Inflammatory macrophage (primary cell): ENCODE measurements around the gene EHBP1.
A peak's percentile ranks its signal among the peaks of the same experiment; 100 is the strongest.
"Not testable (repeated sequence)": the region's sequence is repeated elsewhere in the genome, so short reads cannot be mapped to it uniquely, and the experiment has no call there.

Experiments
- DNase-seq, 2 donors: peaks; one replicate each; pipeline ENCODE4 v3.0.0-alpha.2; 2020 to 2022

The EHBP1 gene

DNA sequence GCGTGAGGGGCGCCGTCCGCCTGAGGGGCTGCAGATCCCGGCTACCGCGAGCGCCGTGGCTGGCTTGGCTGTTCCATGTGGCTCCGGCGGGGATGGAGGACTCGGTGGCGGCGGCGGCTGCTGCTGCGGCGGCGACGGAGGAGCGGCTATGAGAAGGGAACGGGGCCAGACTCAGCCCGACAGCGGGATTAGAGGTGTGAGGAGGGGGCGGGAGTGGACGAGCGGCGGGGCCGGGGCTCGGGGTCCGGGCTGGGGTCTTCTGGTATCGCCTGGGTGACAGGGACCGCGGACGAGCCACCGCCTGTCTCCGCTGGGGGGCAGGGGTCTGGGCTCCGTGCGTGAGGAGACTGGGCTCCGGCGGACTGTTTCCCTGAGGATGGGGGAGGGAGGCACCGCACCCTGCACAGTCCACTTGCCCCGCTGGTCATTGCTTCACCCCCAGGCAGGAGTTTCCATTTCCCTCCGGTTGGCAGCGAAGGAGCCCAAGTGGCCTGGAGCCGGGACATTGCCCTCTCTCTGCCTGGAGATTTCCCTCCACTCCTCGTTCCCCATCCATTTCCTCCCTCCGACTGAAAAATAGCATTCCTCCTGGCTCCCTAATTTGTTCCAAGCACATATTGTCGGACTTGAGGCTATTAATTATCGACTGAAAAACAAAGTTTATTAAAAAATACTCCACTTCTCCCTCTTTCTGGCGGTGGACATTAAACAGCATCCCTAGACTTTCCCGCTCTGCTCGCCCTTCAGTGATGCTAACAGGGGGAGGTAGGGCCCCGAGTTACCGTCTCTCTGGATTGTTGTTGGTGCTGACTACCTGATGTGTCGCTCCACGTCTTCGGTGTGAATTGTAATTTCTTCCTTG is 577 bp downstream of the EHBP1 start:
- DNase-seq = peak; percentile 4 to 24

DNA sequence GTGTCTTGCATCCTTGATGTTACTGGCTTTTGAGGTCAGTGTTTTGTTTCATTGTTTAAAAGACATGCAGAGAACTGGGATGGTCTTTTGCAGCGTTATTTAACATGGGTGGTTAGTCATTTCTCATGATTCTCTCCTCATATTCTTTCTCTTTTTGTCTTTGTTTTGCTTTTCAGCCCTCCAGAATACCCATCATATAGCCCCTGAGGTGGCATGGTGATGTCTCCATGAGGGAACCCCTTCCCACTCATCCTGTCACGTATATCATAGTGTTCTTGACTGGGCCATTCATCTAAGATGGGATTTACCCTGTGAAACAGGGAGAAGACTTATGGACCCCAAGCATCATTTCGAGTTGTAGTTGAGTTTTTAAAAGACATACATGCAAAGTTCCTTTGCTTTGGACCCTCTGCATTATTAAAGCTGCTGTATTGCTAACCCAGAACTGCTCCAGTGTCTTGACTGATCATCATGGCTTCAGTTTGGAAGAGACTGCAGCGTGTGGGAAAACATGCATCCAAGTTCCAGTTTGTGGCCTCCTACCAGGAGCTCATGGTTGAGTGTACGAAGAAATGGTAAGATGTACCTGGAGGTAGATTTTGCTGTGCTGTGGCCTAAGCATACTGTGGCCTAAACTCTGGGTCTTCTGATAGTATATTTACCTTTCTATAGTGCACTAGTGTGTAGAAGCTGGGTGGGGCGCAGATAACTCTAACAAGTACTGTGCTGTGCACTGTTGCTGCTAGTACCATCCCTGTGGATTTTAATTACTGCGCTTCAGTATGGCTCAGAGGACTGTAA is 1.4 kb downstream of the EHBP1 start:
- DNase-seq = no peak

DNA sequence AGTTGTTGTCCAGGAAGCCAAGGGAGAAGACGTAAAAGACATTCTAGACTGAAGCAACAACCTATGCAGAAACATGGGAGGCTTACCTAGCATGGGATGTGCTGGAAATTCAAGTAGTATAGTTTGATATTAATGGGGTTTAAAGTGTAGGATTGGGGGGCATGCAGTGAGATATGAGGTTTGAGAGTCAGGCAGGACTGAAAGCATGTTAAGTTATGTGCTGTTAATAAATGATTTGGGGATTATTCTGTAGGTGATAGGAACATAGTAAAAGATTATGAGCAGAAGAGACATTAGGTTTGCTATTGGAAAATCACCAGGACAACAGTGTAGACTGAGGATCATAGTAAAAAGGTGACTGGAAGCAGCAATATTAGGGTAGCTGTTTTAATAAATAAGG is 3.2 kb downstream of the EHBP1 start:
- DNase-seq = no peak

DNA sequence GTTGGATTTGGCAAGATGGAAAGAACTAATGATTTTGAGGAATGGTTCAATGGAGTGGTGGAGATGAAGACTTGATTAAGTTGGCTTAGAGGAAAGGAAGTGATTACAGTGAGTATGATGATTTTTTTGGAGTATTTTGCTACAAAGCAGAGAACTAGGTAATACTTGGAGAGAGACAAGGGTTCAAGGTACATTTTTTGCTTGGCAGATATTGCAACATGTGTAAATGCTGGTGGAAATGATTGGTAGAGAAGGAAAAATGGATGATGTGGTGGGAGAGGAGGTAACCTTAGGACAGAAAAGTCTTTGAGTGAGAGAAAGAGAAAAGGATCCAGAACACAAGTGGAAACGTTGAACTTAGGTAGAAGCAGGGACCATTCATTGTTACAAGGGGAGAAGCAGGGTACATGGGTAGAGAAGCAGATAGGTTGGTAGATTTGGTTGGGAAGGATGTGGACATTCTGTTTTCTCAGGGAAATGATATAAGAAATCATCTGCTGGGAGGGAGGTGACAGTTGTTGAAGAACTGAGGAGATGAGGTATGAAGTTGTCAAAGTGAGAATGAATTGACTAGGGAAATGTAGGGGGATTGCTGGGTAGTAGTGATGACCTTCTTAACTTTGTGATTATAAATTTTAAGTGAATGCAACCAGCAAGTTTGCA is 6.5 kb downstream of the EHBP1 start:
- DNase-seq = no peak

DNA sequence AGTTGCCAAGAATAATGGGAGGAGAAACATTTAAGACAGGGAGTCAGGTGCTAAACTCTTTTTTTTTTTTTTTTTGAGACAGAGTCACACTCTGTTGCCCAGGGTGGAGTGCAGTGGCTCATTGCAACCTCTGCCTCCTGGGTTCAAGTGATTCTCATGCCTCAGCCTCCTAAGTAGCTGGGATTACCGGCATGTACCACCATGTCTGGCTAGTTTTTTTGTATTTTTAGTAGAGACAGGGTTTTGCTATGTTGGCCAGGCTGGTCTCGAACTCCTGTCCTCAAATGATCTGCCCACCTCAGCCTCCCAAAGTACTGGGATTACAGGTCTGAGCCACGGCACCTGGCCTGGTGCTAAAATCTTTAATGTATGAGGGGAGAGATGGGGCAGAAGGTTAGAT is 7.7 kb downstream of the EHBP1 start:
- not testable (repeated sequence) for DNase-seq

DNA sequence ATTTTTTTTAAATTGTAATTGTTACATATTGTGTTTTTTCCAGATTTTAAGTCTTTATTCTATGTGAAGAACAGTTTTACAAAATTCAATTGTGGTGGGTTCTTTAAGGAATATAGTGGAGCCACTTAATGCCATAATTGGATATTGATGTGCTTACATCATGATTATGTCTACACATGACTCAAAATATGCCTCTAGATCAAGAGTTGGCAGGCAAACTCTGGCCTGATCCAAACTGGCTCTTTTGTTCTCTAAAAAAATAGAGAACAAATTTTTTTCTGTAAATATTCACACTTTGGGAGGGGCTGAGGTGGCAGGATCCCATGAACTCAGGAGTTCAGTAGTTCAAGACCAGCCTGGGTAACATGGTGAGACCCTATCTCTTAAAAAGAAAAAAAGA is 8.3 kb downstream of the EHBP1 start:
- no peak for DNase-seq

DNA sequence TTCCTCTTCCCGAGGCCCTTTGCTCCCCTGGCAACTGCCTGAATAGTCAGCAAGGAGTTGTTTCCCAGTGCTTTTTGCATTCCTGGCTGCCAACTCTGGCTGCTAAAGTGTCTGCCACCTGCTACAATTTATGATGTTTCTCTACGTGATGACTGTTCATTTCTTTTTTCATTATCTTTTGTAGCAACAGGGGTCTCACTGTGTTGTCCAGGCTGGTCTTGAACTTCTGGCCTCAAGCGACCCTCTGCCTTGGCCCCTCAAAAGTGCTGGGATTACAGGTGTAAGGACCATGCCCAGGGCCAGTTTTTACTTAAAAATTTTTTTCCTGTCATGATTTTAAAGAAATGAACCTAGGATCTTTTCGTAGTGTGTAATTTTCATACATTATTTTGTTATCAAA is 11.3 kb downstream of the EHBP1 start:
- DNase-seq = no peak

DNA sequence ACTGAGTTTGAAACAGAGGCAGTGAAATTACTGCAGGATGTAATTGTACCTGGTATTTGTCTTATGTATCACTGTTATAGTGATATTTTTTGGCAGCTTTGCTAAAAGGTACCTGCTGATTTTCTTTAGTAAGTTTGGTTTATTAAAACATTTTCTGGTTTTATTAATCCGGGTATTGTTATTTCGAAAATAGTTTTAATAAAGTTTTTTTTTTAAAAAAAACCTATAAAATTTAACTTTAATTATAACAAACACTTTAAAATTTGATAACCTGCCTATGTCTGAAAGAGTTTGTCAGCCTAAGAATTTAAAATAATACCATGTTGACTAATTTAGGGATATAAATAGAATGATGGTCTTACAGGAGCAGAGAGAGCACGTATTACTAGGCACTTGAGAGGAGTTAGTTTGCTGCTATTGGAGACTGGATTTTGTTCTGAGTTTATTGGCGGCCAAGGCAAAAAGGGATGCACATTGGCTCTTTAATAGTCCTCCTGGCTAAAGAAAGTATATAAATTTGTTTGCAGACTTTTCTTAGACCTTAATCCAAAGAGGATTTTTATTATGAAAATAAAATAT is 12.1 kb downstream of the EHBP1 start:
- DNase-seq = no peak

DNA sequence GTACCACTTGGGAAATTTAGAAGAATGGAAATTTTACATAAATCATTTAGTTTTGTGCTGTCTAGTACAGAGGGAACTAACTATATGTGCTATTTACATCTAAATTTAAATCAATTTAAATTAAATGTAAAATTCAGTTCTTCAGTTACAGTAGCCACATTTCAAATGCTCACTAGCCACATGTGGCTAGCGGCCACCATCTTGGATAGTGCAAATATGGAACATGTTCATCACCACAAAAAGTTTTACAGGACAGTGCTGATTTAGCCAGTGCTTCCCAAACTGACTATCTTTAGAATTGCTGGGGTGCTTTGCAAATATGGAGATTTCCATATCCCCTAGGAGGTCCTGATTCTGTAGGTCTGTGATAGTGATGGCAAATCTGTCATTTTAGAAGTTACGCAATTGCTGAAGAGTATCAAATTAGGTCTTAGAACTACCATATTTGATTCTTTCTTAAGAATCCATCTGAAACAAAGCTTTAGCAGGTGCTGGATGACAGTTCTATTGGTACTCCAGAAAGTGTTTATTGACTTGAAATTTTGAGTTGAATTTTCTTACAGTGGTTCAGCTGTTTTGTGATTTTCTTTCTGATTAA is 12.8 kb downstream of the EHBP1 start:
- no peak for DNase-seq

DNA sequence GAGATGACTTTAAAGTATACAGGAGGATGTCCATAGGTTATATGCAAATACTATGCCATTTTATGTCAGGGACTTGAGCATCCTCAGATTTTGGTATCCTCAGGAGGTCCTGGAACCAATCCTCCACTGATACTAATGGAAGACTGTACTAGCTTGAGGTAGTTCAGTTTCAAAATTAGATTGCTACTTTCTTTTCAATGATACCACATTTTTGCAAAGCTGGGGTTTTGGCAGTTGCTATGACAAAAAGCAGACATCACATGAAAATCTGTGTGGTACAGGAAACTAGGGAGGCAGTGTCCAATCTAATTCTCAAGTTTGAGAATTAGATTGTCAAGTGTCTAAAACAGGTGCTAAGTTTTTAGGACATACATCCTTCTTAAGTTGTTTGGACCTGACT is 14.2 kb downstream of the EHBP1 start:
- DNase-seq = no peak

DNA sequence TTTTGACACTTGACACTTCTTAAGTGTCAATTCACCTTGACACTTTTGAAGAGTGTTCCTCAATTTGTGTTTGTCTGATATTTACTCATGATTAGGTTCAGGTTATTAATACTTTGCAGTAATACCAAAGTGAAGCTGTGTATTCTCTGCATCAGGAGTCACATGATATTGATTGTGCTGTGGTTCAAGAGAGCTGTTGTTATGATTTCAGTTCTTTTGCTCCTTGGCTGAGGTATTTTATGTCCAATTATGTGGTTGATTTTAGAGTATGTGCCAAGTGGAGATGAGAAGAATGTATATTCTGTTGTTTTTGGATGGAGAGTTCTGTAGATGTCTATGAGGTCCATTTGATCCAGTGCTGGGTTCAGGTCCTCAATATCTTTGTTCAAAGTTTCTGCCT is 17.2 kb downstream of the EHBP1 start:
- no peak for DNase-seq

DNA sequence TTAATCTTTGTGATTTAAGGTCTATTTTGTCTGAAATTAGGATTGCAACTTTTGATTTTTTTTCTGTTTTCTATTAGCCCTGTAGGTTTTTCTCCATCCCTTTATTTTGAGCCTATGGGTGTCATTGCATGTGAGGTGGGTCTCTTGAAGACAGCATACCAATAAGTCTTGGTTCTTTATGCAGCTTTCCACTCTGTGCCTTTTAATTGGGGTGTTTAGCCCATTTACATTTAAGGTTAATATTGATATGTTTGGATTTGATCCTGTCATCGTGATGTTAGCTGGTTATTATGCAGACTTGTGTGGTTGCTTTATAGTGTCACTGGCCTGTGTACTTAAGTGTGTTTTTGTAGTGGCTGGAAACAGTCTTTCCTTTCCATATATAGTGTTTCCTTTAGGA is 17.7 kb downstream of the EHBP1 start:
- DNase-seq = no peak

DNA sequence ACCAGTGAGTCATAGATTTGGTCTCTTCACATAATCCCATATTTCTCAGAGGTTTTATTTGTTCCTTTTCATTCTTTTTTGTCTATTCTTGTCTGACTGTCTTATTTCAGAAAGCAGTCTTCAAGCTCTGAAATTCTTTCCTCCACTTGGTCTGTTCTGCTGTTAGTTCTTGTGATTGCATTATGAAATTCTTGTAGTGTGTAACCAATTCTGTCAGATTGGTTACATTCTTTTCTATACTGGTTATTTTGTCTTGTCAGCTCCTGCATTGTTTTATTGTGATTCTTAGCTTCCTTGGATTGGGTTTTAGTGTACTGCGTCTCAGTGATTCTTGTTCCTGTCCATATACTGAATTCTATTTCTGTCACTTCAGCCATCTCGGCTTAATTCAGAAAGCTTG is 18.6 kb downstream of the EHBP1 start:
- no peak for DNase-seq

DNA sequence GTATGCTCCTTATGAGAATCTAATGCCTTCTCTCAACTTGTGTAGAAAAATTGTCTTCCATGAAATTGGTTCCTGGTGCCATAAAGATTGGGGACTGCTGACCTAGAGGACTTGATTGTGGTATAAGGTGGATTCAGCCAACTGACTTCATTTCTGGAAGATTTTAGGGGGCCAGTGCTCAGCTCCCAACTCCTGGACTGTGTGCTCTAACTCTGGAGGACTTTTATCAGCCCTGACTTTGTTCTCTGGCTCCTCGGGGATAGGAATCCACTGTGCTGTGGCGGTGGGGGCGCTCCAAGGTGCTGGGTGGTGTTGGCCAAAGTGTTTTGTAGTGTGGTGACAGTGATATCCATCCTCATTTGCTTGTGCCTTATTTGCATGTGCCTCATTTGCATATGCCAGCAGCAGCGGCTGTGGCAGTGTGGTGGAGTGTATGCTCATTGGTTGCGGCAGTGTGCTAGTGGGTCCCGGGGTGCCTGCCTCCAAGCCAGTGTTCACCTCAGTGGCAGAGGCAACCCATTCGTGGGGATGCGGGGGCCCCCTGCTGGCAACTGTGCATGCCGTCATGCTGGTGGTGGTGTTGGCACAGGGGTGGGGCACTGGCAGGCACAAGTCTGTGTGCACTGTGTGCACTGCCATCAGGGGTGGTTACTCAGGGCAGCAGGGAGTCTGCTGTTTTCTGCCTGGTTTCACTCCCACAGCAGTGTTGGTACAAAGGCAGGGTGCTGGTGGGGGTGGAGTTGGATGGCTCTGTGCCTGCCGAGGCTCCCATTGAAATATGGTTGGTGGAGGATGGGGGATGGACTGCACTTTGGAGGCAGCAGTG is 19.6 kb downstream of the EHBP1 start:
- no peak for DNase-seq

DNA sequence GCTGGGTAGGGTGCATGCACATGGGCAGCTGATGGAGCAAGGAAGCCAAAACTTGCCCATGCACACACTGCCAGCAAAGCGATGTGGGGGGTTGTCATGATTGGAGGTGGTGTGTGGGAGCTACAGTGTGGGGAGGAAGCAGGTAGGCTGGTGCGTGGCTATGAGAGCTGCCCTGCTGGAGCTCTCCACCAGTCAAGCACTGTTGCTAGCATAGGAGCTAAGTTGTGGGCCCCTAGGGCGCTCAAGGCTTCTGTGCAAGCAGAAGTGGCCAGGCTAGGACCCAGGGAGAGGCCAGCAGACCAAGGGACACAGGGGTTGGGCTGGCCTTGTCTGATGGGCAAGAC is 20.2 kb downstream of the EHBP1 start:
- DNase-seq = no peak

DNA sequence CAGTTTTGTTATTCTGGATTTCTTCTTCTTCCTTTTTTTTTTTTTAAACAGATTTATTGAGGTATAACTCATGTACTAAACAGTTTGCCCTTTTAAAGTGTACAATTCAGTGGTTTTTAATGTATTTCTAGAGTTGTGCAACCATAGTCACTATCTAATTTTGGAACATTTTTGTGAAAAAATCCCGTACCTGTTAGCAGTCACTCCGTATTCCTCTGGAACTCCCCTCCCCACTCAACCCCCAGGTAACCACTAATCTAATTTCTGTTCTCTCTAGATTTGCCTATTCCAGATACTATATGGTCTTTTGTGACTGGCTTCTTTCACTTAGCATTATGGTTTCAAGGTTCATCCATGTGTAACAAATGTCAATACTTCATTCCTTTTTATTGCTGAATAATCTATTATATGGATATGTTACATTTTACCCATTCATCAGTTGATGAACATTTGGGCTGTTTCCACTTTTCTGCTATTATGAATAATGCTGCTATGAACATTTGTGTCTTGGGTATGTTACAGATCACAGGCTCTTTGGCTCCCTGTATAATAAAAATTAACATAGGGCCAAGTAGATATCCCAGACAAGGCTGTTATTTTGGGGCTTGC is 21.9 kb downstream of the EHBP1 start:
- no peak for DNase-seq

DNA sequence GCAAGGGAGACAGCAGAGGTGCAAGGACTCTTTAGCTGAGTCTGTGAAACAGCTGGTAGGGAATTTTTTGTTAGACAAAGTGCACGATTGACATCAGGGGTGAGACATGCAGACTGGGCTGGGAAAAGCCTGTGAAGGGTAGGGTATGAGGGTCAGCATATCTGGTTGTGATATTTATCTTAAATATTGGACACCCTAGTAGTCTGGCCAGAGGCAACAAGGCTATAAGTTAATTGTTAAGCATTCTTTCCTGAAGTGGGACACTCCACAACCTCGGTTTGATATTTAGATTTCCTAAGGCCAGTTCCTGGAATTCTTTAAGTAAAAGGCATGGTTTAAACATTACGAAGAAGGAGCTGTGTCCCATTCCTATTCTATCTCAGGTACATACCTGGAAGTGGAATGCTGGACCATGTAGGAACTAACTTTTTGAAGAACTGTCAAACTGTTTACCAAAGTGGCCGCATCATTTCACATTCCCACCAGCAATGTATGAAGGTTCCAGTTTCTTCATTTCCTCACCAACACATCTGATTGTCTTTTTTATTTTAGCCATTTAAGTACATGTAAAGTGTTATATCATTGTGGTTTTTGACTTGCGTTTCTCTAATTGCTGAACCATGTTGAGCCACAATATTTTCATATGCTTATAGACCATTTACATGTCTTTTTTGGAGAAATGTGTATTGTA is 22.5 kb downstream of the EHBP1 start:
- no peak for DNase-seq

DNA sequence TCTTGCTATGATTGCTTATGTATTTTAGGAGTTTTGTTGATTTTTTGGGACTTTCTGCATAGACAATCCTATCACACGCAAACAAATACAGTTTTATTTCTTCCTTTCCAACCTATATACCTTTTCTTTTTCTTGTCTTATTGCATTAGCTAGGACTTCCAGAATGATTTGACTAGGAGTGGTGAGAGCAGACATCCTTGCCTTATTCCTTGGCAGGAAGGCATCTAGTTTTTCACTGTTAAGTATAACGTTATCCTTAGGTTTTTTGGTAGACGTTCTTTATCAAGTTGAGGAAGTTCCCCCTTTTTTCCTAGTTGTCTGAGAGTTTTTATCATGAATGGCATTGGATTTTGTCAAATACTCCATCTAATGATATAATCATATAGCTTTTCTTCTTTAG is 25.8 kb downstream of the EHBP1 start:
- DNase-seq = no peak

DNA sequence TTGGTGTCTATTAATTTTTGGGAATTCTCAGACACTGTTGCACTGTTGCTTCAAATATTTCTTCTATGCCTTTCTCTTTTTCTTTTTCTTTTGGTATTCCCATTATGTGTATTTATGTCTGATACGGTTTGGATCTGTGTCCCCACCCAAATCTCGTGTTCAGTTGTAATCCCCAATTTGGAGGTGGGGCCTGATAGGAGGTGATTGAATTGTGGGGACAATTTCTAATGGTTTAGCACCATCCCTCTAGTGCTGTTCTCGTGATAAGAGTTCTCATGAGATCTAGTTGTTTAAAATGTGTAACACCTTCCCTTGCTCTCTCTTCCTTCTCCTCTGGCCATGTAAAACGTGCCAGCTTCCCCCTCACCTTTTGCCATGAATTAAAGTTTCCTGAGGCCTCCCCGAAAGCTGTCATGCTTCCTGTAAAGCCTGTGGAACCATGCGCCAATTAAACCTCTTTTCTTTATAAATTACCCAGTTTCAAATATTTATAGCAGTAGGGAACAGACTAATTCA is 26.8 kb downstream of the EHBP1 start:
- no peak for DNase-seq

DNA sequence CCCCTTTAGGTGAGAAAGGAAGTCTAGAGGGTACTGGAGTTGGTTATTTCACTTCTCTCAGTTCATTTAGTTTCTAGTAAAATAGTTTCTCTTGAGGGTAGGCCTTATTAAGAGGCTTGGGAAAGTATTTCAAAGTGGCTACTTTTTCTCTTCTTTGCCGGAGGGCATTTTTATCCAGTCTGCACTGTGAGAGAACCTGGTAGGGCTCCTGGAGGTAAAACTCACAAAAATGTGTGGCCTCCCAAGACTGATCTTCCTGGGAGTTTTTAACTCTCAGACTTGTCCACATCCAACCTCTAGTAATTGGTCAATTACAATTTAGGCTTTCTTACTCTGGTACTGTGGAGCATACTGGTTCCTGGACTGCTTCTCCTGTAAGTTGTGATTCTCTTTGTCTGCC is 28.0 kb downstream of the EHBP1 start:
- no peak for DNase-seq
